NCI-H526 (cell line): ENCODE measurements around the gene SFI1.
"Not testable (repeated sequence)": the region's sequence is repeated elsewhere in the genome, so short reads cannot be mapped to it uniquely, and the experiment has no call there.

Experiments used
- DNase-seq, 2 experiments: peaks; one replicate each; lab custom pipeline; 2025; lab: John Stamatoyannopoulos, UW

SFI1 gene

DNA sequence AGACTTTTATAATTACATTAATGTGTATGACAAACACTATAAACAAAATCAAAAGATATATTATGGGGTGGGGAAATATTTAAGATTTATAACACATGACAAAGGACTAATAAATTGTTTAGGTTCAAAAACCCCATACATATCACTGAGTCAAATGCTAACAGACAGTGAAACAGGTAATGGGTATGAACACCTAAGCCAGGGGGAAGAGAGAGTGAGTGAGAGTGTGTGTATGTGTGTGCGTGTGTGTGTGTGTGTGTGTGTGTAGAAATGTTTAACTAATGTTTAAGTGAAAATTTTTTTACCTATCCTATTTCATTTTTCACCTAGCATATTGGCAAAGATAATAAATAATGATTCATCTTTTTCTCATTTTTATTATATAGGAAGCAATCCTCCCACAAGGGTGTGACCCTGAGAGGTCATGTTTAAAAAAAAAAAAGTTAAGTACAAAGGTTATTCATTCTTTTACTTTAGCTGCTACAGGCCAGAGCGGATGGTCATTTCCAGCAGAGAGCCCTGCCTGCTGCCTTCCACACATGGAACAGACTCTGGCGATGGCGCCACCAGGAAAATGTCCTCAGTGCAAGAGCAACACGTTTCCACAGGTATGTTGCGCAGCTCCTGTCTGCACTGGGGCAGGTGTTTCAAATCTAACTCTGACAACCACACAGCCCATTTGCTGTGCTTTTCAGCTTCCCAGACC, 92.8 kb downstream of the SFI1 start:
- DNase-seq, result no peak

DNA sequence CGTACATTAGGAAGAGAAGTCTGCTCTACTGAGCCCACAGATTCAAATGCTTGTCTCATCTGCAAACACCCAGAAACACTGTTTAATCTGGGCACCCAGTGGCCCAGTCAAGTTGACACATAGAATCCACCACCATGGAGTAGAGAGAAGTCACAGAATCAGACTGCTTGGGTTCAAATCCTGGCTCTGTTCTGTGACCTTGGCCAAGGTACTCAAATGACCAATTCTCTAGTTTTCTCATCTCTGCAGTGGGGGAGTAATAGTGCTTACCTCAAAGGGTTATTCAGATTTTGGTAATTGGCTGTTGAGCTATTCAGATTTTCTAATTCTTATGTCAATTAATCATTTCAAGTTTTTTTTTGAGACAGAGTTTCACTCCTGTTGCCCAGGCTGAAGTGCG, 93.8 kb downstream of the SFI1 start:
- DNase-seq, result not testable (repeated sequence)

DNA sequence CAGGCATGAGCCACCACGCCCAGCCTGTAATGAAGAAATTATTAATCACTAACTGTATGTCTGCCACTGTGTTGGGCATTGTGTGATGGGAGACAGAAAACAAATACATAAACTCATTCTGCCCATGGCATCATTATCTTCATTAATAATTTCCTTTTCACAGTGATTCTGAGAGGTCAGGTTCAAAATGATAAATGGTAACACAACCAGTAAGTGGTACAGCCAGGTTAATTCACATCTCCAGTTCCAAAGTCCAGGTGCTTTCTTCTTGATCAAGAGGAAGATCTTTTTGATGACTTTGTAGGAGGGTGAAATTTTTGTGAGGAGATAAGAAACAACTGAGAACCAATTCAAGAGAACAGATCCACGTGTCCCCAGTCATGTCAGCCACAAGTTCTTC, 98.9 kb downstream of the SFI1 start:
- DNase-seq, result no peak

DNA sequence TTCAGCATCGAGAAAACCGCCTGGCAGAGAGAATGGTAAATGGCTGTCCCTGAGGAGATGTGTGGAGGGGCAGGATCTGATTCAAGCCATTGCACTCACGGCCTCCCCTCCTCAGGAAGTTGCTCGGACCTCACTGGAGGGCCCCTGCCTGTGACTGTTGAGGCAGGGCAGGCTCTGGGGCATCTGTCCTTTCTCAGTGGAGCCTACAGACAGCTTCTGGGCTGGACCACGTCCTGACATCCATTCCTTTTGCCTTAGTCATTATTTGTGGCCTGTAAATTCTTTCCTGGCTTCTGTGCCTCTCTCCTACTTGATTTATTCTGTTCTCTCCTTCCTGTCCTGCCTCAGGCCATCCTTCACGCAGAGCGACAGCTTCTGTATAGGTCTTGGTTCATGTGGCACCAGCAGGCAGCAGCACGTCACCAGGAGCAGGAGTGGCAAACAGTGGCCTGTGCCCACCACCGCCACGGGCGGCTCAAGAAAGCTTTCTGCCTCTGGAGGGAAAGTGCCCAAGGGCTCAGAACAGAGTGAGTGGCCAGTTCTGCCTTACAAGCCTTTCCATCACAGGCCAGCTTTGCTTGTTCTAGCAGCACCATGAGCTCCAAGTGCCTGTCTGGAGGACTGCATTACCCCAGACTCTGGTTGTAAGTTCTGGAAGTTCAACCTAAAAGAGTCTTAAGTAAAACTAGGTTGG, 106.1 kb downstream of the SFI1 start:
- no peak for DNase-seq

DNA sequence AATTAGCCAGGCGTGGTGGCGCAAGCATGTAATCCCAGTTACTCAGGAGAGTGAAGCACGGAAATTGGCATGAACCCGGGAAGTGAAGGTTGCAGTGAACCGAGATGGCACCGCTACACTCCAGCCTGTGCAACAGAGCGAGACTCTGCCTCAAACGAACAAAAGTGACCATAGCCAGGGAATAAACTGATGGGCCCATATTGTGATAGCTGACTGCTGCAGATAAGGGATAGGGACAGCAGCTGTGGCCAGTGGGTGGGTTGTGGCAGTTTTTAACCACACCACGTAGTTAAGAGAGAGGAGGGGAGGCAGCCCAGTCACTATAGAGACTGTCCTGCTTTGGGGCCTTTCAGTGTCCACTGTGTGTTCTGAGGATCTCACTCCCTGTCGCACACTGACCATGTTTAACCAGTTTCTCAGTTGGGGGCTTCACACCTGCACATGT, 106.8 kb downstream of the SFI1 start:
- no peak for DNase-seq

DNA sequence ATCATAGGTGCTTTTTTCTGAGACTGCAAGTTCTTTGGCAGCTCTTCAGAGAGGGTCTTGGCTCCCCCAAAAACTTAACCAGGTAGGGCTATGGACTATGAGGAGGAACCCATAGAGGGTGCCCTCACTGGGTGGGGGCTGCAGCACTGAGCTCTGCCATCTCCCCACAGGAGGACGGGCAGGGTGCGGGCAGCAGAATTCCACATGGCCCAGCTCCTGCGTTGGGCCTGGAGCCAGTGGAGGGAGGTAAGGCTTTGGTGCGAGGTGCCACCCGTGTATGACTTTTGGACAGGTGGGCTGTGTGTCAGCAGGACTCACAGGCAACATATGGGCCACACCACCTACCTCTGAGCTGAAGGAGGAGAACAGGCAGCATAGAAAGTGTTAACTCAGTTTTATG, 107.2 kb downstream of the SFI1 start:
- no peak for DNase-seq

DNA sequence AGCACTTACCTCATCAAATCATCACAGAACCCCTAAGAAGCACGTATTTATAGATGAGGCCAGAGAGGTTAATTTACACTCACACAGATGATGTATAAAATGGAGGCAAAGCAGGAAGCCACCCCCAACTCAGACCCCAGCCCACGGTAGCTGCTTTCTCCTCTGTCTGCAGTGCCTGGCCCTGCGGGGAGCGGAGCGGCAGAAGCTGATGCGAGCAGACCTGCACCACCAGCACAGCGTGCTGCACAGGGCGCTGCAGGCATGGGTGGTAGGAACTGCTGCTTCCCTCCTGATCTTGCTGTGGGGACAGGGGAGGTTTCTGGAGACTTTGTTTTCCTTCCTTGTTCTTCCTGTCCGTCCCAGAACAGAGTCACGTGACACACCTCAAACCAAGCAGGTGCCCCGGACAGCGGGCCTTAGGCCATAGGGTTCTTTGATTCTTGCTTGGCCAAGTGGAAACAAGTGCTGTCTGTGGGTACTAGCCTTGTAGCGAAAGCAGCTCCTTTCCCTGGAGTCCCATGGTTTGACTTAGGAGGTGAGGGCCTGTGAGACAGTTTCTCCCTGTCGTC, 107.9 kb downstream of the SFI1 start:
- no peak for DNase-seq

DNA sequence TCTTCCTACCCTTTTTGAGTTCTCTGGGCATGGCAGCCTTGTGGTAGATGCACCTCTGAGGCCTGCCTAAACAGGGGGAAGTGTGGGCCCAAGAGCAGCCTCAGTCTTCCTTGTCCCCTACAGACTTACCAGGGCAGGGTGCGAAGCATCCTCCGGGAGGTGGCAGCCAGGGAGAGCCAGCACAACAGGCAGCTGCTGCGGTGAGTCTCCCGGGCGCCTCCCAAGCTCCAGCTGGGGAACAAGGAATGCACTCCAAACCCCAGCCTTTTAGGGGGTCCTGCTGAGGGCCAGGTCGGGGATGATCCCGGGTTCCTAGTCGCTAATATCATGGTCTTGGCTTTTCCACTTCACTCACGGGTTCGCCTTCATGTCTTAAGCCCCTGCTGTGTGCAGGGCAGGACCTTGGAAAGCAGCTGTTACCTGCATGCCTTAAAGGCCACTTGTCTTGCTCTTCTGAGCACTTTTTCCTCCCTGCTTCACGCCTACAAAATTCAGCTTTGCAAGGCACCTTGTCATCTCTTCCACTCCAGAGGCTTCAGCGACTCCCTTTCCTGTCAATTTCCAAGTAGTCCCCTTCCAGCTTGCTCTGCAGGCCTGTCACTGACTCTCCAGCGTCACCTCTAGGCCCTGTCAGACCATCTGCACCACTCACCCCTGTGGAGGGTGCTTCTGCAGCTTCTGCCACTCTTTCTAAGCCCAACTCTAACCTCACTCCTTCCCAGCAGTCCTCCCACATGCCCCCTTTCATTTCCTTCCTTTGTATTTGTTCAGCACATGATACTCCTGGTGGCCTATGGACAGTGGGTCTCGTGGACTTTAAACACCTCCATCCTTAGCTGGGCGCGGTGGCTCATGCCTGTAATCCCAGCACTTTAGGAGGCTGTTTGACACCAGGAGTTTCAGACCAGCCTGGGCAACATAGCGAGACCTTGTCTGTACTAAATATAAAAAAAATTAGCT, 108.7 kb downstream of the SFI1 start:
- DNase-seq, result no peak

DNA sequence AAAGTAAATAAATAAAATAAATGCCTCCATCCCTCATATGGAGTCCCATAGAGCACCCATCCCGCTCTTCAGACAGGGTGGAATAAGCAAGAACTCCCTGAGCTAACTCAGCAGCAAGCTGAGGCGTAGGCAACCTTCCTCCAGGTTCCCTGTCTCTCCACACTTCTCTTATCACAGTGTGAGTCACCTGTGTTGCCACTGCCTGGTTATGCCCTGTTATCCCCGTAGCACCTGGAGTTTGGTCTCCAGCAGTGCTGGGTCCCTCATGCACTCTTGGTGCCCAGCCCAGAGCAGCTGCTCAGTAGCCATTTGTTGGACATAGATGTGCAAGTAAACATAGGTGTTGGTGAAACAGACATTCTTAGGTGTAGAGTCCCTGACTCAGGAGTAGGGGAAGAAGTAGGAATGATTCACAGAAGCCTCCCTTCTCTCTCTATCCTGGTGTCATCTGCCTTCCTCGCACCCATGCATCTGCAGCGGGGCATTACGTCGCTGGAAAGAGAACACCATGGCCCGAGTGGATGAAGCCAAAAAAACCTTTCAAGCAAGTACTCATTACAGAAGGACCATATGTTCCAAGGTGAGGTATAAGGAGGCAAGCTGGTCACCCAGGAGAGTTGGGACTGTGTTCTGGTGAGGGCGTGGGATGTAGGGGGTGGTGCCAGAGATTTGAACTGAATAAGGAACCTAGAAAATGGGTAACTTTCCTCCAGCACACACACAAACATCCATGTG, 109.7 kb downstream of the SFI1 start:
- no peak for DNase-seq

DNA sequence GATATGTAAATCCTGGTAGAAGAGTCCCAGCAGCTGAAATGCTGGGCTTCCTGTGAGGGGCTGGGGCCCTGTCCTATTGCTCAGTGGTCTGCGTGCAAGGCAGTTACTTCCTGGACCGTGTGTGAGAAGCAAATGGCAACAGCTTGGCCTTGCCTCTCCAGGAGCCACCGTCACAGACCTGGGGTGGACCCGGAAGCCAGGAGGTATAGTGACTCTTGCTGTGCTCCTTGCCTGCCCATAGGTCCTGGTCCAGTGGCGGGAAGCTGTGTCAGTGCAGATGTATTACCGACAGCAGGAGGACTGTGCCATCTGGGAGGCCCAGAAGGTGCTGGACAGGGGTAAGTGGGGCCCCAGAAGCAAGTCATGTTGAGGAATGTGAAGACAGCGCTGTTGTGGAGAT, 111.4 kb downstream of the SFI1 start:
- DNase-seq, result no peak

DNA sequence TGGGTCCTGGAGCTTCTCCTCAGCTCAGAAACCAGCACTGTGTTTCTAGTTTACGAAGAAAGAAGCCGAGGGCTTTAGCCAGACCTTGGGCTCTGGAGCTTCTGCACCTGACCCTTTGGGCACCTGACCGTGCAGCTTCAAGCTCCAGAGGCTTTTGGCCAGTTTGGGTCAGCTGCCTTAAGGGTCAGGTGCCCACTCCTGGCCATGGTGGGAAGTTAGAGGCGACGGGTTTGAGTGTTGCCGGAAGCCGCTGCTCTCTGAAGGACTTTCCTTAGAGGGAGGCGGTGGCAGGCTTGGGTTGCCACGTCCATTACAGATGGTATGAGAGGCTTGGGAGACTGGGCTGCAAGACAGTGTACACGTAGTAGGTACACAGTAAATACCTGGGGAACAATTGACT, 113.4 kb downstream of the SFI1 start:
- no peak for DNase-seq

DNA sequence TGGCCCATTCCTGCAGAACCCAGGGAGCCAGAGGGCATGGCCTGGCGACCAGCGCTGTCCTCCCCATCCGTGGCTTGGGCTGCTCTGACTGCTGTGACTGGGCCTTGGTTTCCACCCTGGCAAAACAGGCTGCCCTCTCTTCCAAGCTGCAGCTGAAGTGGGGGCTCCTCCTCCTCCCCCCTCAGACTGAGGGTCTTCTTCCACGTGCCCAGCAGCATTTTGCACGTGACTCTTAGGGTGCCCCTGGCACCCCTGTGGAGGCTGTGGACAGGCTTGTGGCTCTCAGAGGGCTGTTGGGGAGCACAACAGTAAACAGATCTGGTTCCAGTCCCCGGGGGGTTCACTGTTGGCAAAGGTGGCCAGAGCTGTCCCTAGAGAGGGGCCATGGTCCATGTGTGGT, 114.3 kb downstream of the SFI1 start:
- DNase-seq, result no peak

DNA sequence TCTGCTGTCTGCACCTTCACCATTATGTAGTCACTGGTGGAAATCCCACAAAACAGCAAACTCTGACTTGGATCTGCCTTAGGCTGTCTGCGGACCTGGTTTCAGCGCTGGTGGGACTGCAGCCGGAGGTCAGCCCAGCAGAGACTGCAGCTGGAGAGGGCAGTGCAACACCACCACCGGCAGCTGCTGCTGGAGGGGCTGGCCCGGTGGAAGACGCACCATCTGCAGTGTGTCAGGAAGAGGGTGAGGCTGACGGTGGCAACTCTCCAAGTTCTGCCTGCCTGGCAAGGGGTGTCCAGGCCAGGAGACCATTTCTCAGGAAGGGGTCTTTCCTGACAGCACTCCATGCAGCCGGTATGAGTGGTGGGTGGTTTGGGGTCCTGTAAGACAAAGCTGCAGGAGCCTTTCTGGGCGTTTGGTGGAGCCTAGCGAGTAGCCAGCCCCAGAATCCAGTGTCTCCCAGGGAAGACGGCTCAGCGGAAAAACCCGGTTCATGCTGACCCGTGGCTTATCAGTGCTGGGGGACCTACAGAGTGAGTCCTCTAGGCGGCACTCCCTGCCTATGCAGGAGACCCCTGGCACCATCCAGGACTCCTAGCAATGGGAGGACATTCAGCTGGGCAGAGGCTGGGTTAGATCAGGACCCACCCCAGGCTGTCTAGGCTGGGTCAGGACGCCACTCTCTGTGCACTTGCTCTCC, 114.9 kb downstream of the SFI1 start:
- no peak for DNase-seq

DNA sequence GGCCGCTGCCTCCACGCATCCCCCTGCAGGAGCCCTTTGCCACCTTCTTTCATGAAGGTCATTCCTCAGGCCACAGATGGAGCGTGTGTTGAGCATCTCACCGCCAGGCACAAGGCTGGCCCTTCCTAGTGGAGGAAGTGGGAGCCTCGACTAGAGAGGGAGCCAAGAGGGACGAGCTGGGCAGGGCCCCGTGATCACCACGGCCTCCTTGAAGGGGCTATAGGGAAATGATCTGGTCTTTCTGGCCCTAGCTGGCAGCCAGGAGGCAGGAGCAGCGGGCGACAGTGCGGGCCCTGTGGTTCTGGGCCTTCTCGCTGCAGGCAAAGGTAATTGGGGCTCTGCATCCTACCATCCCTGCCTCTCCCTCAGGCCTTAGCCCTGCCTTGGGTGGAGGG, 116.6 kb downstream of the SFI1 start:
- DNase-seq, result no peak

DNA sequence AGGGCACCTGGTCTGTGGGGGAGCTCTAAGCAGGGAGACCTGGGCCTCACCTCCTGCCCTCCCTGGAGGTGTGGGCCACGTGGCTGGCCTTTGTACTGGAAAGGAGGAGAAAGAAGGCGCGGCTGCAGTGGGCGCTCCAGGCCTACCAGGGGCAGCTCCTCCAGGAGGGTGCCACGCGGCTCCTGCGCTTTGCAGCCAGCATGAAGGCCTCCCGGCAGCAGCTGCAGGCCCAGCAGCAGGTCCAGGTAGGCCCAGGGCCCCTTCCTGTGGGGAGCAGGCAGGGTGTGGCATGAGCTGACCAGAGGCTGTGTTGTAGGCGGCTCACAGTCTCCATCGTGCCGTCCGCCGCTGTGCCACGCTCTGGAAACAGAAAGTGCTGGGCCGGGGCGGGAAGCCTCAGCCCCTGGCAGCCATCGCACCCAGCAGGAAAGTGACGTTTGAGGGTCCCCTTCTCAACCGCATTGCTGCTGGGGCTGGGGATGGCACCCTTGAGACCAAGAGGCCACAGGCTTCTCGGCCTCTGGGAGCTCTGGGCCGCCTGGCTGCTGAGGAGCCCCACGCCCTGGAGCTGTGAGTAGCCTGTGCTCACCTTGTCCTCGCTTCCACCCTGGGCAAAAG, 117.1 kb downstream of the SFI1 start:
- DNase-seq, result no peak

DNA sequence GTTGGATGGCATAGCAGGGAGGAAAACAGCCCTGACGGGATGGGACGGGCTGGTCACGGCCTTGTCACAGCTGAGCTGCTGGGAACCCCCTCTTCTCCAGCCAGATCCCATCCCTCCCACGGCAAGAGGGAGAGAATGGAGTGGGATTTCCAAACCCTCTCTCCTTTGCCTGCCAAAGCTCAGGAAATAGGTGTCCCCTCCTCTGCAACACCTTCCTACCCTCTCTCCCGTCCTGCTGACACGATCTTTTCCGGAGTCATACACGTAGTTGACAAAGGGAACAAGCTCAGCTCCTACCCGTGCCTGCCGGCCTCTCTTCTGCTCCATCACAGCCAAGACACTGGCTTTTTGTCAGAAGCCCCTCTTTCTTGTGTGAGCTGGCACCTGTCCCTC, 117.6 kb downstream of the SFI1 start:
- no peak for DNase-seq

DNA sequence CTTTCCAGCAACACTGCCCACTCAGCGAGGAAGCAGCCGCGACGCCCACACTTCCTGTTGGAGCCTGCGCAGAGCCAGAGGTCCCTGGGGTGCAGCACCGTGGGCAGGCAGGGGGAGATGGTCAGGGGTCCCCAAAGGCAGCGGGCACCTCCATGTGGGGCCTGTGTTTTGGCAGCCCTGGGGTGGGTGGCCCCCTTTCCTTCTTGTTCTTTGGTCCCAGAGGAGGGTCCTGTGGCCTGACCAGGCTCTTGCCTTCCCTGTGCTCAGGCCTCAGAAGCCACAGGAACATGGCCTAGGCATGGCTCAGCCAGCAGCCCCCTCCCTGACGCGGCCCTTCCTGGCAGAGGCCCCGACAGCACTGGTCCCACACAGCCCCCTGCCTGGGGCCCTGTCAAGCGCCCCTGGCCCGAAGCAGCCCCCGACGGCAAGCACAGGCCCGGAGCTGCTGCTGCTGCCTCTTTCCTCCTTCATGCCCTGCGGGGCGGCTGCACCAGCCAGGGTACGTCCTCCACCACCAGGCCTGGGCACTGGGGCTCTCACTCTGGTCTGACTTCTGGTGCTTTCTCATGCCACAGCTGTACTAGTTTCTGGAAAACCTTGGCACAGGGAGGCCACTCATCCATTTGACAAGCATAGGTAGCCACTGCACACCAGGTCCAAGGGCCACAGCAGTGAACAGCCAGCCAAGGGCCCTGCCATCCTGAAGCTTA, 118.6 kb downstream of the SFI1 start:
- DNase-seq, result no peak

DNA sequence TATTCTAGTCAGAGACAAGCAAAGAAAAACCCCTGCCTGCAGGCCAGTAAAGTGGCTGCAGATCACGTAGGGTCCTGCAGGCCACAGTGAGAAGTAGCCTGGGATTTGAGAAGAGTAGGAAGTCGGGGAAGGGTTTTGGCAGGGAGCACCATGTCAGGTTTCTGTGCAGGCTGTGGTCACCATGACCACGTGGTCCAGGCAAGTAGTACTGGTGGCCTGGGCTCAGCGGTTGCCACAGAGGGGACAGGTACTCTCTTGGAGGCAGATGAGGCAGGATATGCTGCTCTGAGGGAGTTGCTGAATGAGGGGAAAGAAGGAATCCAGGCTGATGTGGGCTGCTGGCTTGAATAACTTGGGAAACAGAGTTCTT, 119.1 kb downstream of the SFI1 start:
- no peak for DNase-seq

DNA sequence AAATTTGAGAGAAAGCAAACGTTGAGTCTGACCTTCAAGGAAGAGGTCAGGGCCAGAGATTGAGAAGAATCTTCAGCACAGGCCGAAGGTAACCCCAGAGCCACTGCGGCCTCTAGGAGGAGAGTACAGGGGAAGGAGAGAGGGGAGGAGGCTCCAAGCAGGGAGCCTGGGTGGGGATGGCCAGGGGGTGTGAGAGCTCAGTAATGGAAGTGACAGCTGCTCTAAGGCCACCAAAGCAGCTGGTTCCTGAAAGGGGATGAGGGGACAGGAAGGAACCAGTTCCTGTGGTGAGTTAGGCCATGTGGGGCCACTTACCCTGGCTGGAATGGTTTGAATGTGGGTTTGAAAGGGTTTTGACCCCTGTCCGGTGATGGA, 119.6 kb downstream of the SFI1 start:
- no peak for DNase-seq
